Measurements from ENCODE around the gene GNRHR.

GRCh38 chr4:67787311-67787710 is 33.1 kb upstream of the GNRHR start:
- TF ChIP-seq GATA3 (IDR thresholded peaks at IDR 0.05; ENCODE audit: low read depth, low read length) (no peak), GATA2 (IDR thresholded peaks at IDR 0.05; ENCODE audit: low read depth, low read length) (no peak)

Data from SH-SY5Y (cell line).